ENCODE results near the gene KRT6A.

DNA sequence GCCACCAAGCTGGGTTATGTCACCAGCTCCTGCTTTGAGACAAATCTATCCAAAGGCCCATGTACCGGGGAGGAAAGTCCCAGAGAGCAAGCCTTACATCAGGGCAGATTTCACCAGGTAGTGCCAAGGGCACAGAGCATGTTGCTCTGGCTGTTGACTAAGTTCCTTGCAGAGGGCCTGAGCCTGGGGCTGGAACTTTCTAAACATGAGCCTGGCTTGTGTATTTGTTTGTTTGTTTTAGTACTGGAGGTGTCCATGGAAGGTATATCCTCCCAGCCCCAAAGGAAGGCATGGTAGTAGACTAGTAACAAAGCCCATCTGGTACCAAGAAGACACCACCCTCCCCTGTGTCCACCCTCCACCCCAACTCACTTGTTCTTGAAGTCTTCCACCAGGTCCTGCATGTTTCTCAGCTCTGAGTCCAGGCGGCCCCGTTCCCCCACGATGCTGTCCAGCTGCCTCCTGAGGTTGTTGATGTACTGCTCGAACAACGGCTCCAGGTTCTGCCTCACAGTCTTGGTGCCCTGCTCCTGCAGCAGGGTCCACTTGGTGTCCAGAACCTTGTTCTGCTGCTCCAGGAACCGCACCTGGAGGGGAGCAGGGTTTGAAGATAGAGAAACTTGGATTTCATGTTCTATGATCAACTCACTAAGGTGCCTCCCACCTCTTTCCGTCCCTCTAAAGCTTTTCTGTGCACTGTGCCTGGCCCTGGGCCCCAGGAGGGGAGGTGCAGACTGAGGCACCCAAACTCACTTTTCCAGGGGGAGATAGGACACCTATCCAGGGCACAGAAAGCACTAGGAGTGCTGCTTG lies 25.7 kb upstream of the KRT6A start:
- TF ChIP-seq, protein P1, sequence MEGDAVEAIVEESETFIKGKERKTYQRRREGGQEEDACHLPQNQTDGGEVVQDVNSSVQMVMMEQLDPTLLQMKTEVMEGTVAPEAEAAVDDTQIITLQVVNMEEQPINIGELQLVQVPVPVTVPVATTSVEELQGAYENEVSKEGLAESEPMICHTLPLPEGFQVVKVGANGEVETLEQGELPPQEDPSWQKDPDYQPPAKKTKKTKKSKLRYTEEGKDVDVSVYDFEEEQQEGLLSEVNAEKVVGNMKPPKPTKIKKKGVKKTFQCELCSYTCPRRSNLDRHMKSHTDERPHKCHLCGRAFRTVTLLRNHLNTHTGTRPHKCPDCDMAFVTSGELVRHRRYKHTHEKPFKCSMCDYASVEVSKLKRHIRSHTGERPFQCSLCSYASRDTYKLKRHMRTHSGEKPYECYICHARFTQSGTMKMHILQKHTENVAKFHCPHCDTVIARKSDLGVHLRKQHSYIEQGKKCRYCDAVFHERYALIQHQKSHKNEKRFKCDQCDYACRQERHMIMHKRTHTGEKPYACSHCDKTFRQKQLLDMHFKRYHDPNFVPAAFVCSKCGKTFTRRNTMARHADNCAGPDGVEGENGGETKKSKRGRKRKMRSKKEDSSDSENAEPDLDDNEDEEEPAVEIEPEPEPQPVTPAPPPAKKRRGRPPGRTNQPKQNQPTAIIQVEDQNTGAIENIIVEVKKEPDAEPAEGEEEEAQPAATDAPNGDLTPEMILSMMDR (conservative IDR thresholded peaks at IDR 0.05) = no peak
- TF ChIP-seq EZH2 (IDR thresholded peaks at IDR 0.05; ENCODE audit: low read depth) = no peak

Measured in PC-9 (cell line).